Panc1 (cell line): Measurements from ENCODE around the gene CPOX. TPM values are rescaled to one million over a fixed set of nuclear protein-coding genes. Genes with fewer than 3 reads are reported as not detected.

Source experiments
- ATAC-seq: fragments of 200-7000 bp; cut with Tn5 transposase; 2 replicates; pipeline ENCODE4 v1.9.1; 2020; ENCODE audit warnings: mild to moderate bottlenecking, moderate library complexity
- BruUV-seq: library from RNA; stranded (reverse); fragments of 400-500 nt; replicated peaks from 2 replicates; lab custom pipeline; 2021; lab: Mats Ljungman, UMichigan
- CTCF ChIA-PET: fragments of 300-600 bp; sonication (Branson Sonifier 250); formaldehyde crosslinking; loops from one replicate; lab custom pipeline; 2022; ENCODE audit warnings: antibody characterized with exemption; lab: Charles Lee
- POLR2A ChIA-PET: fragments of 300-600 bp; sonication (Branson Sonifier 250); formaldehyde crosslinking; loops from one replicate; lab custom pipeline; 2022; ENCODE audit warnings: antibody characterized with exemption; lab: Charles Lee
- DNase-seq: peaks from one replicate; pipeline ENCODE4 v3.0.0-alpha.2; 2010; ENCODE audit warnings: low read depth, low spot score
- H3K27ac ChIP-seq: 2 replicates; pipeline ENCODE4 v1.5.1; 2011; ENCODE audit warnings: mild to moderate bottlenecking, low read length, inconsistent platforms
- H3K27me3 ChIP-seq: fragments of 200-500 bp; sonication (Bioruptor generic); 2 replicates; pipeline ENCODE4 v1.6.0; 2014; ENCODE audit warnings: low read length, inconsistent platforms; ENCODE audit not compliant: control insufficient read depth, insufficient read depth
- H3K36me3 ChIP-seq: fragments of 200-500 bp; sonication (Bioruptor generic); 2 replicates; pipeline ENCODE4 v1.5.1; 2014; ENCODE audit warnings: inconsistent platforms, mild to moderate bottlenecking, low read length, moderate library complexity; ENCODE audit not compliant: control insufficient read depth, insufficient read depth
- H3K4me1 ChIP-seq: 2 replicates; pipeline ENCODE4 v1.5.1; 2011; ENCODE audit warnings: inconsistent platforms, mild to moderate bottlenecking, low read length, moderate library complexity; ENCODE audit not compliant: control insufficient read depth, insufficient read depth
- H3K4me3 ChIP-seq, 2 experiments: 2 replicates each; pipeline ENCODE4 v1.5.1; 2011 to 2012; ENCODE audit warnings: low read depth in 2 of 2, low read length in 2 of 2, mild to moderate bottlenecking in 2 of 2, inconsistent platforms in 1 of 2, moderate library complexity in 1 of 2
- H3K9me3 ChIP-seq: fragments of 200-500 bp; sonication (Bioruptor generic); 2 replicates; pipeline ENCODE4 v1.5.1; 2014; ENCODE audit warnings: low read depth, mild to moderate bottlenecking, inconsistent platforms, low read length, moderate library complexity; ENCODE audit not compliant: control insufficient read depth, insufficient read depth
- POLR2AphosphoS5 ChIP-seq: IDR thresholded peaks from 2 replicates; pipeline ENCODE4 v1.6.1; 2012; ENCODE audit warnings: mild to moderate bottlenecking, low read depth, low read length, moderate library complexity
- SIN3A ChIP-seq: IDR thresholded peaks from 2 replicates; pipeline ENCODE4 v1.6.1; 2012; ENCODE audit warnings: low read depth, mild to moderate bottlenecking, low read length, moderate library complexity, borderline replicate concordance; ENCODE audit not compliant: insufficient read depth
- in situ Hi-C: cut with HindIII; loops from 2 replicates; pipeline ENCODE4 v1.10.0; 2016; ENCODE audit warnings: low sequenced_read_pairs, low pct_unique_long_range_greater_than_20kb
- intact Hi-C: fragments of 100-400 bp; cut with micrococcal nuclease; formaldehyde crosslinking; loops from one replicate; pipeline ENCODE4 v1.10.0; 2022; ENCODE audit not compliant: unreplicated experiment
- total RNA-seq: library from RNA; stranded (reverse); gene quantifications from one replicate; pipeline ENCODE4 v1.2.1, GENCODE V29; 2021; ENCODE audit not compliant: unreplicated experiment
- TF ChIP-seq, protein P1 (sequence below), 2 experiments: IDR thresholded peaks; 2 replicates each; pipeline ENCODE4 v1.6.1; 2011 to 2012; ENCODE audit warnings: low read depth in 2 of 2, control low read depth in 1 of 2, low read length in 1 of 2, mild to moderate bottlenecking in 1 of 2, moderate library complexity in 1 of 2; ENCODE audit not compliant: insufficient read depth in 1 of 2

The CPOX gene
- total RNA-seq, 1 experiment from 2014 or later: 14.7 TPM

DNA sequence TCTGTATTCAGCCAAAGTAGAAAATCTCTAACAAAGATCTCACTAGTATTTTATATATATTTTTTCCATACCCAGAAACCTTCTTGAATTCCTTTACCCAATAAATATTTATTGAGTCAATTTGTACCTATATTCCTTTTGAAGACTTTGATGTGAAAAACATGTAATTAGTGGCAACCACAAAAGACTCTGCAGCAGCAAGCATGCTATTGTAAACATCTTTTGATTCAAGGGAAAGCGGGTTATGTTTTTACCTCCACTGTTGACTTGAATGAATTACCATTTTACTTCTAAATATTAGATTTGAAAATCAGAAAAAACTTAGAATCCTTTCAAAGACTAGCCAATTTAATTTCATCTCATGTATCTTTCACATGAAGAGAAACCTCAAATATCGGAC is 59.2 kb downstream of the CPOX start:
- no peaks in the 10 kb centered on the region for H3K4me1 ChIP-seq
- peaks cover 20% of the 10 kb centered on the region for H3K27me3 ChIP-seq
- no peak overlapping the region for H3K4me3 ChIP-seq
- intact Hi-C loops: no loop called here
- POLR2A ChIA-PET: interaction anchor here (0.5 kb wide), 1 partner anchor 587 kb away, joined by 3 read pairs; no protein-coding TSS in a partner anchor
- in situ Hi-C loops: no loop called here
- TF ChIP-seq POLR2AphosphoS5 (no peak), SIN3A (no peak)
- TF ChIP-seq, protein P1, sequence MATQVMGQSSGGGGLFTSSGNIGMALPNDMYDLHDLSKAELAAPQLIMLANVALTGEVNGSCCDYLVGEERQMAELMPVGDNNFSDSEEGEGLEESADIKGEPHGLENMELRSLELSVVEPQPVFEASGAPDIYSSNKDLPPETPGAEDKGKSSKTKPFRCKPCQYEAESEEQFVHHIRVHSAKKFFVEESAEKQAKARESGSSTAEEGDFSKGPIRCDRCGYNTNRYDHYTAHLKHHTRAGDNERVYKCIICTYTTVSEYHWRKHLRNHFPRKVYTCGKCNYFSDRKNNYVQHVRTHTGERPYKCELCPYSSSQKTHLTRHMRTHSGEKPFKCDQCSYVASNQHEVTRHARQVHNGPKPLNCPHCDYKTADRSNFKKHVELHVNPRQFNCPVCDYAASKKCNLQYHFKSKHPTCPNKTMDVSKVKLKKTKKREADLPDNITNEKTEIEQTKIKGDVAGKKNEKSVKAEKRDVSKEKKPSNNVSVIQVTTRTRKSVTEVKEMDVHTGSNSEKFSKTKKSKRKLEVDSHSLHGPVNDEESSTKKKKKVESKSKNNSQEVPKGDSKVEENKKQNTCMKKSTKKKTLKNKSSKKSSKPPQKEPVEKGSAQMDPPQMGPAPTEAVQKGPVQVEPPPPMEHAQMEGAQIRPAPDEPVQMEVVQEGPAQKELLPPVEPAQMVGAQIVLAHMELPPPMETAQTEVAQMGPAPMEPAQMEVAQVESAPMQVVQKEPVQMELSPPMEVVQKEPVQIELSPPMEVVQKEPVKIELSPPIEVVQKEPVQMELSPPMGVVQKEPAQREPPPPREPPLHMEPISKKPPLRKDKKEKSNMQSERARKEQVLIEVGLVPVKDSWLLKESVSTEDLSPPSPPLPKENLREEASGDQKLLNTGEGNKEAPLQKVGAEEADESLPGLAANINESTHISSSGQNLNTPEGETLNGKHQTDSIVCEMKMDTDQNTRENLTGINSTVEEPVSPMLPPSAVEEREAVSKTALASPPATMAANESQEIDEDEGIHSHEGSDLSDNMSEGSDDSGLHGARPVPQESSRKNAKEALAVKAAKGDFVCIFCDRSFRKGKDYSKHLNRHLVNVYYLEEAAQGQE (IDR thresholded peaks at IDR 0.05; ENCODE audit: insufficient read depth in 1 of 2, low read depth in 2 of 2, low read length in 1 of 2): no peak
- DNase-seq: no peak
- no peak overlapping the region for H3K27ac ChIP-seq
- no peaks in the 10 kb centered on the region for H3K36me3 ChIP-seq
- no TSS peak for BruUV-seq
- H3K9me3 ChIP-seq: no peaks in the 10 kb centered on the region
- ATAC-seq: no peak
- CTCF ChIA-PET: no interaction called here

GRCh38 chr3:98532709-98533571 is 60.5 kb downstream of the CPOX start:
- ATAC-seq (no peak), DNase-seq (no peak)
- no peaks in the 10 kb centered on the region for H3K9me3 ChIP-seq
- no TSS peak for BruUV-seq
- H3K4me1 ChIP-seq: no peaks in the 10 kb centered on the region
- H3K4me3 ChIP-seq: no peak overlapping the region
- peaks cover 20% of the 10 kb centered on the region for H3K27me3 ChIP-seq
- no peak overlapping the region for H3K27ac ChIP-seq
- intact Hi-C loops: no loop called here
- H3K36me3 ChIP-seq: no peaks in the 10 kb centered on the region
- no peak for TF ChIP-seq POLR2AphosphoS5
- TF ChIP-seq, protein P1 (IDR thresholded peaks at IDR 0.05; ENCODE audit: insufficient read depth in 1 of 2, low read depth in 2 of 2, low read length in 1 of 2): no peak
- in situ Hi-C loops: no loop called here
- CTCF ChIA-PET: no interaction called here
- POLR2A ChIA-PET: no interaction called here
